GM10266 (cell line): Measurements from ENCODE around the gene KRT33B.
A peak's percentile ranks its signal among the peaks of the same experiment; 100 is the strongest.

ENCODE experiments used
- DNase-seq: peaks from one replicate; pipeline ENCODE4 v3.0.0; 2012; ENCODE audit errors: extremely low spot score
- TF ChIP-seq, protein P1 (sequence below): IDR thresholded peaks from 2 replicates; pipeline ENCODE4 v1.5.1; 2012; ENCODE audit warnings: mild to moderate bottlenecking, low read depth; ENCODE audit not compliant: control insufficient read depth, insufficient read depth; ENCODE audit errors: missing control alignments

Gene KRT33B

DNA sequence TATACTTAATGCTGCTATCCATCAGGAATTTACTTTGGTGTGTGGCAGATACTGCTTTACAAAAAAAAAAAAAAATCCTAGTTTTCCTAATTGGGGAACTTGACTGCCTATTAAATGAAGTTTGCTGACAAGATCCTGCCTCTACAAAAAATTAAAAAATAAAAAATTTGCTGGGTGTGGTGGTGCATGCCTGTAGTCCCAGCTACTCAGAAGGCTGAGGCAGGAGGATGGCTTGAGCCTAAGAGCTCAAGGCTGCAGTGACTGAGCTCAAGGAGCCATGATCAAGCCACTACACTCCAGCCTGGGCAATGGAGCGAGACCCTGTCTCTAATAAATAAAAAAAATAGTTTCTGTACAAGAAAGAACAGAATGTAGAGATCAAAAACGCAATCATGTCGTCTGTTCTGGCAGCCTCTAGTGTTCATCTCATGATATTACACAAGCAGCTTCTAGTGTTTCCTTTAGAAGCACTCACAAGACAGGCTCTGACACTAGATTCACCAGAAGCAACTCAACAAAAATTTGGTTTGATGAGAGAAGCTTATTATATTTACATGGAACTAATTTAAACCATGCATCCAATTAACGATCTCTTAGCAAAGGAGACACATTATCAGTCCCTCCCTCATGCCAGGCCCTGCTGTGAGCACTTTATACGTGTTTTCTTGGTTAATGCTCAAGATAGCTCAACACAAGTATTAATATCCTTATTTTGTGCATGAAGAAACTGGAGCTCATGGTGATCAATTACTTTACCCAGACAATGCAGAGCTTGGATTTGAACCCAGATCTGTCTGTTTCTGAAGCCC lies 47.3 kb downstream of the KRT33B start:
- peak; percentile 47 for DNase-seq
- TF ChIP-seq, protein P1, sequence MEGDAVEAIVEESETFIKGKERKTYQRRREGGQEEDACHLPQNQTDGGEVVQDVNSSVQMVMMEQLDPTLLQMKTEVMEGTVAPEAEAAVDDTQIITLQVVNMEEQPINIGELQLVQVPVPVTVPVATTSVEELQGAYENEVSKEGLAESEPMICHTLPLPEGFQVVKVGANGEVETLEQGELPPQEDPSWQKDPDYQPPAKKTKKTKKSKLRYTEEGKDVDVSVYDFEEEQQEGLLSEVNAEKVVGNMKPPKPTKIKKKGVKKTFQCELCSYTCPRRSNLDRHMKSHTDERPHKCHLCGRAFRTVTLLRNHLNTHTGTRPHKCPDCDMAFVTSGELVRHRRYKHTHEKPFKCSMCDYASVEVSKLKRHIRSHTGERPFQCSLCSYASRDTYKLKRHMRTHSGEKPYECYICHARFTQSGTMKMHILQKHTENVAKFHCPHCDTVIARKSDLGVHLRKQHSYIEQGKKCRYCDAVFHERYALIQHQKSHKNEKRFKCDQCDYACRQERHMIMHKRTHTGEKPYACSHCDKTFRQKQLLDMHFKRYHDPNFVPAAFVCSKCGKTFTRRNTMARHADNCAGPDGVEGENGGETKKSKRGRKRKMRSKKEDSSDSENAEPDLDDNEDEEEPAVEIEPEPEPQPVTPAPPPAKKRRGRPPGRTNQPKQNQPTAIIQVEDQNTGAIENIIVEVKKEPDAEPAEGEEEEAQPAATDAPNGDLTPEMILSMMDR: peak; percentile 58

DNA sequence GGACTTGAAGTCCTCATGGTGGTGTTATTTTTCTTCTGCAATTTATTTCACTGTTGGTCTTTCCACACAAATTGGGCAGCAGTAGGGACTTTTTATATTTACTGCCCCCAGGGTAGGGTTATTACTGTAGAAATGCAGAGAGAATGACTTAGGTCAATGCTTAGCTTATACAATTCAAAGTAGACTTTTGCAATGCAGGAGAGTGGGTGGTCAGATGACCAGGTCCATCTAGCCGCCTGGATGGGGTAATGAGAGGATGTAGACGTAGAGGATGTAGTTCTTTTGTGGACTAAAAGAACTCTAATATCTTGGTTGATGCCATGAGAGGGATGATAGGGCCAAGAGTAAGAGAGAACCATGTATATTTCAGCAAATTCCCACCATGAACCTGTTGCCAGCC lies 51.4 kb downstream of the KRT33B start:
- no peak for DNase-seq
- TF ChIP-seq, protein P1: no peak

DNA sequence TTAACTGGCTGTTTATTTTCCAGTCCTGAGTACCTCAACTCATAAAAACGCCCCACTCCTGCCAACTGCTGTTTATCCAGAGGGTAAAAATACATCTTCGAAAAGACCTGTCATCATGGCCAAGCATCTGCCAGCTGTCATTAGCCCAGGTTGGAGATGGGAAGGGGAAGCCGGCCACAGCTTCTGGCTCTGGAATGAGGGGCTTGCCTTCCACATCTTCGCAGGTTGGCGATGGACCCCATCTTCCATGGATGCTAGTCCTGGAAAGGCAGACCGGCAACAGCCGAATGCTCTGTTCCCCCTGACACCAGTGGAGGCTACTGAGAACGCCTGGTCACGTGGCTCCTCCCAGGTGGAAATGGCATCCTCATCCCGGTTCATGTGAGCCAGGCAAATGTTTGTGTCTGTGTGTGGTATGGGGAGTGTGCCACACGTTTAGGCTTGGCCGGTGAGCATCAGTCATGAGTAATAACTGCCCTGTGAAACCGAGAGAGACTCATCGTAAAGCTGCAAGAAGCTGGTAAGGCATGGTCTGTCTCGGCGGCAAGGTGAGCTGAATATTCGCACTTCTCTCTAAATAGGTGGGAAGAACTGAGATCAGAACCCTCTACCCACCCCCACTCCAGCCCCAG lies 53.7 kb downstream of the KRT33B start:
- TF ChIP-seq, protein P1: no peak
- no peak for DNase-seq

DNA sequence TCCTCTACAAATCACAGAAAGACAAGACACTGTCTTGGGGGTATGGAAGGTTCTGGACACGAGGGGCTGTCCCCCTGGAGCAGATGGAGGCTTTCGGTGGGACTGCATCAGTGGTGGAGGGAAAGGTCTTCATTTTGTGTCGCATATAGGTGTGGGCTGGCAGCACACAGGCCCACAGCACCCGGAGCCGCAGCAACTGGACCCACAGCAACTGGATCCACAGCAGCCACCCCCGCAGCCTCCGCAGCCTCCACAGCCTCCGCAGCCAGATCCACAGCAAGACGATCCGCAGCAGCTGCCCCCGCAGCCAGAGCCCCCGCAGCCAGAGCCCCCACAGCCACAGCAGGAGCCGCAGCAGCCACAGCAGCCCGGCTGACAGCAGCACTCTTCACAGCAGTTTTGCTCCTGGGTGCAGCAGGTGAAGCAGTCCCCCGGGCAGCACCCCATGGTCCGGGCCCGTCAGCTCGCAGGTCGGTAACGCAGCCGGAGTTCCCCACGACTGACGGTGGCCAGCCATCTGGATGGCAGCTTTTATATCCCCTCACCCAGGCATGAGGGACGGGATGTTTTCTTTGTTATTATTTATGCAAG lies 54.3 kb downstream of the KRT33B start, which contains the start of gene KRTAP17-1:
KRTAP17-1 (minus strand) TSS at position 507 of the 591 bp plus-strand sequence; CDS start at position 447, 60 bp downstream.
- TF ChIP-seq, protein P1: no peak
- no peak for DNase-seq
